ENCODE measurements around the gene SIRT1. TPM values are rescaled to one million over a fixed set of nuclear protein-coding genes. Genes with fewer than 3 reads are reported as not detected.

SIRT1 gene
- total and polyA plus RNA-seq, 10 of the 15 experiments (the other 5 are each of a cell fraction or from before 2014, with no cell fraction given) = 3.6 to 14.2 (median 10.2) TPM

GRCh38 chr10:67849331-67850011 lies 35.0 kb upstream of the SIRT1 start:
- Histone ChIP-seq H3K27ac (ENCODE audit: control insufficient read depth, insufficient read depth) (peak overlapping the region; percentile 98), H4K20me1 (ENCODE audit: control insufficient read depth, insufficient read depth) (no peaks in the 10 kb centered on the region), H3K9me3 (replicated peaks; ENCODE audit: control insufficient read depth, insufficient read depth, low read length) (no peaks in the 10 kb centered on the region), H3K27me3 (replicated peaks in 1 of 2; ENCODE audit: control insufficient read depth in 2 of 2, insufficient read depth in 2 of 2, low read length in 1 of 2) (no peaks in the 10 kb centered on the region), H3K4me2 (ENCODE audit: control insufficient read depth, insufficient read depth) (peak overlapping the region; percentile 77), H3K79me2 (ENCODE audit: control insufficient read depth, insufficient read depth, low read length) (peaks cover 5% of the 10 kb centered on the region), H3K4me3 (peak overlapping the region; percentile 82), H3K9ac (ENCODE audit: control insufficient read depth, insufficient read depth, low read length) (peak overlapping the region; percentile 99), H3K4me1 (ENCODE audit: control insufficient read depth, insufficient read depth, low read length) (no peaks in the 10 kb centered on the region), H2AFZ (ENCODE audit: control insufficient read depth, low read depth, low read length) (peak overlapping the region; percentile 96), H3K36me3 (ENCODE audit: control insufficient read depth in 2 of 2, insufficient read depth in 2 of 2, low read length in 1 of 2) (no peaks in the 10 kb centered on the region)
- ChIA-PET RAD21 (ENCODE audit: unreplicated experiment) (interaction anchor here (0.9 to 1.4 kb wide), 6 partner anchors 13 to 309 kb away, joined by 3 to 13 read pairs (median 4); no protein-coding TSS in a partner anchor), SMC1A (ENCODE audit: uncharacterized antibody, unreplicated experiment) (interaction anchor here (0.8 to 2.5 kb wide), 7 partner anchors 11 to 363 kb away, joined by 3 to 8 read pairs (median 3); partner anchors contain the start of gene DNAJC12), POLR2A (interaction anchor here (0.5 to 1.3 kb wide), 15 partner anchors 12 to 833 kb away, joined by 3 to 7 read pairs (median 4); partner anchors contain the start of genes DNAJC12, HNRNPH3 and SIRT1), CTCF (interaction anchor here (0.6 to 2.6 kb wide), 11 partner anchors 61 to 482 kb away, joined by 3 to 17 read pairs (median 4); partner anchors contain the start of gene HNRNPH3)
- peak; percentile 84 for DNase-seq (ENCODE audit: low read depth, low spot score)
- peak; percentile 99 for FAIRE-seq
- TSS peak; percentile 100 for BruUV-seq (replicated peaks)
- 1% methylated on average over 36 of the region's 36 CpGs for WGBS (ENCODE audit: insufficient coverage, insufficient replicate concordance, low lambda C conversion rate, missing lambda C conversion rate)
- intact Hi-C loops (cut with micrococcal nuclease; ENCODE audit: unreplicated experiment) (loop anchor here (1.0 to 10.0 kb wide), 2 partner anchors 61 to 225 kb away; partner anchors contain the start of gene HERC4), in situ Hi-C loops (cut with MboI) (loop anchor here (5.0 kb wide), 2 partner anchors 308 to 453 kb away; no protein-coding TSS in a partner anchor)
- peak; percentile 98 for ATAC-seq
- TF ChIP-seq BMI1 (IDR thresholded peaks at IDR 0.05; ENCODE audit: borderline replicate concordance) = no peak
- peak; percentile 87 for TF ChIP-seq NR2F1 (conservative IDR thresholded peaks at IDR 0.05)
- no peak for TF ChIP-seq PBX3 (IDR thresholded peaks at IDR 0.05; ENCODE audit: insufficient replicate concordance, low read depth, low read length)
- no peak for TF ChIP-seq KAT2A (conservative IDR thresholded peaks at IDR 0.05; ENCODE audit: control insufficient read depth, low read depth, low read length)
- no peak for TF ChIP-seq CEBPB (IDR thresholded peaks at IDR 0.05; ENCODE audit: borderline replicate concordance in 1 of 2, low read depth in 2 of 2, low read length in 2 of 2)
- no peak for TF ChIP-seq PRDM15 (CRISPR knock-in tag; IDR thresholded peaks at IDR 0.05)
- peak; percentile 78; the same call in 1 of the 2 replicates for TF ChIP-seq ZNF207 (IDR thresholded peaks at IDR 0.05; ENCODE audit: borderline replicate concordance)
- no peak for TF ChIP-seq ESRRA (IDR thresholded peaks at IDR 0.05; ENCODE audit: low read length)
- no peak for TF ChIP-seq BHLHE40 (IDR thresholded peaks at IDR 0.05; ENCODE audit: borderline replicate concordance in 1 of 2, low read depth in 2 of 2, low read length in 1 of 2)
- TF ChIP-seq SREBF1 (IDR thresholded peaks at IDR 0.05; ENCODE audit: low read length) = peak; percentile 50
- TF ChIP-seq TCF7 (IDR thresholded peaks at IDR 0.05; ENCODE audit: borderline replicate concordance) = no peak
- no peak for TF ChIP-seq ZNF217 (IDR thresholded peaks at IDR 0.05)
- no peak for TF ChIP-seq BACH1 (IDR thresholded peaks at IDR 0.05; ENCODE audit: borderline replicate concordance)
- TF ChIP-seq ATF7 (IDR thresholded peaks at IDR 0.05; ENCODE audit: low read depth) = peak; percentile 25; the same call in 1 of the 2 replicates
- peak; percentile 73 for TF ChIP-seq RELA (IDR thresholded peaks at IDR 0.05; ENCODE audit: borderline replicate concordance, partially characterized antibody)
- TF ChIP-seq ZBTB33 (IDR thresholded peaks at IDR 0.05) = 0 out of 2 replicates have a peak, but pooled peaks have one; percentile 23
